ENCODE data around the gene SH3RF3.

The SH3RF3 gene

GRCh38 chr2:109442715-109443319, 313.8 kb downstream of the SH3RF3 start:
- no peak for DNase-seq

- no peak for DNase-seq
These were observed 315.9 kb downstream of the SH3RF3 start for GRCh38 chr2:109444916-109445315.

- DNase-seq, result no peak
These were observed 317.5 kb downstream of the SH3RF3 start for GRCh38 chr2:109446278-109447131.

GRCh38 chr2:109447251-109447661, 318.3 kb downstream of the SH3RF3 start:
- no peak for DNase-seq

- DNase-seq, result no peak
These were observed 318.8 kb downstream of the SH3RF3 start for GRCh38 chr2:109447776-109448175.

- no peak for DNase-seq
These were observed 319.2 kb downstream of the SH3RF3 start for GRCh38 chr2:109448207-109448606.

- DNase-seq, result no peak
These were observed 320.2 kb downstream of the SH3RF3 start for GRCh38 chr2:109448946-109449788.

GRCh38 chr2:109450574-109451273, 321.7 kb downstream of the SH3RF3 start:
- DNase-seq, result no peak

- DNase-seq, result no peak
These were observed 322.7 kb downstream of the SH3RF3 start for GRCh38 chr2:109451671-109452070.

- DNase-seq, result no peak
These were observed 323.6 kb downstream of the SH3RF3 start for GRCh38 chr2:109452318-109453305.

- no peak for DNase-seq
These were observed 324.5 kb downstream of the SH3RF3 start for GRCh38 chr2:109453371-109453995.

GRCh38 chr2:109454304-109454703, 325.3 kb downstream of the SH3RF3 start:
- no peak for DNase-seq

GRCh38 chr2:109454765-109455394, 325.9 kb downstream of the SH3RF3 start:
- DNase-seq, result no peak

GRCh38 chr2:109455731-109456691, 327.0 kb downstream of the SH3RF3 start:
- DNase-seq, result no peak

GRCh38 chr2:109456776-109457175, 327.8 kb downstream of the SH3RF3 start:
- DNase-seq, result no peak

- DNase-seq, result no peak
These were observed 328.4 kb downstream of the SH3RF3 start for GRCh38 chr2:109457366-109457765.

GRCh38 chr2:109457794-109458193, 328.8 kb downstream of the SH3RF3 start:
- DNase-seq, result no peak

GRCh38 chr2:109458512-109458911, 329.5 kb downstream of the SH3RF3 start:
- no peak for DNase-seq

- no peak for DNase-seq
These were observed 330.5 kb downstream of the SH3RF3 start for GRCh38 chr2:109459485-109459884.

Measured in effector CD8-positive, alpha-beta T cell (primary cell).